Jurkat, Clone E6-1 (cell line): ENCODE results near the gene MPDU1.
A peak's percentile ranks its signal among the peaks of the same experiment; 100 is the strongest.
"Not testable (repeated sequence)": the region's sequence is repeated elsewhere in the genome, so short reads cannot be mapped to it uniquely, and the experiment has no call there.

Experiments used
- DNase-seq: peaks from one replicate; pipeline ENCODE4 v3.0.0-alpha.2; 2011; ENCODE audit warnings: low read depth, low spot score
- H3K4me3 ChIP-seq: 2 replicates; pipeline ENCODE4 v1.5.1; 2011; ENCODE audit warnings: mild to moderate bottlenecking, low read length, control low read depth, moderate library complexity

MPDU1 gene

DNA sequence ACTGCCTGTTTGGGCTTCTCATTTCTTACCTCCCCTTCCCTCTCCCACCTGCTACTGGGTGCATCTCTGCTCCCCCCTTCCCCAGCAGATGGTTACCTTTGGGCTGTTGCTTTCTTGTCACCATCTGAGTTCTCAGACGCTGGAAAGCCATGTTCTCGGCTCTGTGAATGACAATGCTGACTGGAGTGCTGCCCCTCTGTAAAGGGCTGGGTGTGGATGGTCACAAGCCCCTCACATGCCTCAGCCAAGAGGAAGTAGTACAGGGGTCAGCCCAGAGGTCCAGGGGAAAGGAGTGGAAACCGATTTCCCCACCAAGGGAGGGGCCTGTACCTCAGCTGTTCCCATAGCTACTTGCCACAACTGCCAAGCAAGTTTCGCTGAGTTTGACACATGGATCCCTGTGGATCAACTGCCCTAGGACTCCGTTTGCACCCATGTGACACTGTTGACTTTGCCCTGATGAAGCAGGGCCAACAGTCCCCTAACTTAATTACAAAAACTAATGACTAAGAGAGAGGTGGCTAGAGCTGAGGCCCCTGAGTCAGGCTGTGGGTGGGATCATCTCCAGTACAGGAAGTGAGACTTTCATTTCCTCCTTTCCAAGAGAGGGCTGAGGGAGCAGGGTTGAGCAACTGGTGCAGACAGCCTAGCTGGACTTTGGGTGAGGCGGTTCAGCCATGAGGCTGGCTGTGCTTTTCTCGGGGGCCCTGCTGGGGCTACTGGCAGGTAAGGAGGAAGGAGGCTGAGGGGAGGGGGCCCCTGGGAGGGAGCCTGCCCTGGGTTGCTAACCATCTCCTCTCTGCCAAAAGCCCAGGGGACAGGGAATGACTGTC, 4.4 kb upstream of the MPDU1 start, which contains the start of gene CD68:
CD68 (plus strand) TSS at position 638 of the 833 bp plus-strand sequence; CDS start at position 678, 40 bp downstream.
- DNase-seq = peak; percentile 65
- no peak within 1 kb of the TSS for H3K4me3 ChIP-seq

DNA sequence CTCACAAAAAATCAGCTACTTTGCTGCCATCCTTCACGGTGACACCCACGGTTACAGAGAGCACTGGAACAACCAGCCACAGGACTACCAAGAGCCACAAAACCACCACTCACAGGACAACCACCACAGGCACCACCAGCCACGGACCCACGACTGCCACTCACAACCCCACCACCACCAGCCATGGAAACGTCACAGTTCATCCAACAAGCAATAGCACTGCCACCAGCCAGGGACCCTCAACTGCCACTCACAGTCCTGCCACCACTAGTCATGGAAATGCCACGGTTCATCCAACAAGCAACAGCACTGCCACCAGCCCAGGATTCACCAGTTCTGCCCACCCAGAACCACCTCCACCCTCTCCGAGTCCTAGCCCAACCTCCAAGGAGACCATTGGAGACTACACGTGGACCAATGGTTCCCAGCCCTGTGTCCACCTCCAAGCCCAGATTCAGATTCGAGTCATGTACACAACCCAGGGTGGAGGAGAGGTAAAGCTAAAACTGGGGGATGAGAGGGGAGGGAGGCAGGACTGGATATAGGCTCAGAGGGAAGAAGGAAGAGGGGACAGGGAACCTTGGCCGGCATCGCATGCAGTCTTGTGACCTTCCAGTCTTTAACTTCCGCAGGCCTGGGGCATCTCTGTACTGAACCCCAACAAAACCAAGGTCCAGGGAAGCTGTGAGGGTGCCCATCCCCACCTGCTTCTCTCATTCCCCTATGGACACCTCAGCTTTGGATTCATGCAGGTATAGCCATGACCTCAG, 3.6 kb upstream of the MPDU1 start:
- no peak overlapping the region for H3K4me3 ChIP-seq

DNA sequence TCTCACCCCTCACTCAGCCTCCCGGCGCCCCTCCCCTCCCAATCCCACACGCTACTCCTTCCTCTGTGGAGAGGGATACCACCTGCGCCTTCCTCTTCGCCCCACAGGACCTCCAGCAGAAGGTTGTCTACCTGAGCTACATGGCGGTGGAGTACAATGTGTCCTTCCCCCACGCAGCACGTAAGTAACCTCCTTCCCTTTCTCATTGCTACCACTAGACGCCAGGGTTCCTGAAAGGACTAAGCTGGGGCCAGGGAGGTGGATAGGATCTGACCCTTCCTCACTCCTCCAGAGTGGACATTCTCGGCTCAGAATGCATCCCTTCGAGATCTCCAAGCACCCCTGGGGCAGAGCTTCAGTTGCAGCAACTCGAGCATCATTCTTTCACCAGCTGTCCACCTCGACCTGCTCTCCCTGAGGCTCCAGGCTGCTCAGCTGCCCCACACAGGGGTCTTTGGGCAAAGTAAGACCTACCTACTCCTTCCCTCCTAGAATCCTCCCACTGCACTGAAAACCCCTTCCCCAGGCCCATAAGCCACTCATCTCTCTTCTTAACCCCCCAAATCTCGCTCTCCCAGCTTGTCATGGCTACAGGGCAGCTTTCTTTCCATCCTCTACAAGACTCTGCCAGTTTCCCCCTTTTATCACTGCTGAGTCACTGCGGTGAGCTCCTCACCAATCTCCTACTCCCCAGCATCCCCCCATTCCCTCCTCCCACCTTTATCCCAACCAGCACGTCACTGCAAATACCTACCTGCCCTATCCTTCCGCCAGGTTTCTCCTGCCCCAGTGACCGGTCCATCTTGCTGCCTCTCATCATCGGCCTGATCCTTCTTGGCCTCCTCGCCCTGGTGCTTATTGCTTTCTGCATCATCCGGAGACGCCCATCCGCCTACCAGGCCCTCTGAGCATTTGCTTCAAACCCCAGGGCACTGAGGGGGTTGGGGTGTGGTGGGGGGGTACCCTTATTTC, 2.8 kb upstream of the MPDU1 start:
- no peak for DNase-seq
- H3K4me3 ChIP-seq = no peak overlapping the region

More for the DNA sequence above, 3.6 kb upstream of the MPDU1 start:
- no peak for DNase-seq

DNA sequence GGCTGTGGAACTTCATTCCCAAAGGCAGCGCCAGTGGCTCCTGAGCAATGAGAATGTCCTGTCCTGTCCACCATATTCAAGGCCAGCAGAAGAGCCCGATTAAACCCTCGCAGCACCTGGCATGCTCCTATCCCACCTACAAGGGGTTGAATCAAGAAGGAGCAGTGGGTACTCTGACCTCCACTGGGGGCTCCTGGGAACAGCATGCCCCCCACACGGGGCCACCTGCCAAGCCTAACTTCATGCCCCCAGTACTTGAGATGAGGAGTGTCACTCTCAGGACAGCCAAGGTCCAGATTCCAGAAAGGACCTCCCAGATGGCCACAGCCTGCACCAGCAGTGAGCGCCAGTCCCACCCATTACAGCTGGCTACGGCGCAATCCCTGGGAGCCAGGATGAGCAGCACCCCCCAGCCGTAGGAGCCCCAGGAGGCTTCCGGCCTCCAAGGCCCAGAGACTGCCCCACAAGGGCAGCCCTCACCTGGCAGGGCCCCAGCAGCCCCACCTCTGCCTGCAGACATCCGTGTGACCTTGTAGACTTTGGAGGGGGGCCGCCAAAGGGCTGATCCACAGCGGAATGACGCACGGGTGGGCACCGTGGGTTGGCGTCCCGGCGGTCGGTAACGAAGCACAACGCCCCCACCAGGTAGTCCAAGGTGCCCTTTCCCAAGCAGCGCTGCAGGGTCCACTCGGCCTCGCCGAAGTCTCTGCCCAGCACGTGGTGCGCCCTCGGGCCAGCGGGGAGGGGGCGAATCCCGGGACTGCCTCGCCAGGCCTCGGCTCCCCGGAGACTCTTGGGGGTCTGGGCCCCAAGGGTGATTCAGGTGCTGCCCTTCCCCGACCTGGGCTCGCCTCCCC, 1.0 kb upstream of the MPDU1 start:
- DNase-seq = no peak
- peak overlapping the region; percentile 69 for H3K4me3 ChIP-seq

DNA sequence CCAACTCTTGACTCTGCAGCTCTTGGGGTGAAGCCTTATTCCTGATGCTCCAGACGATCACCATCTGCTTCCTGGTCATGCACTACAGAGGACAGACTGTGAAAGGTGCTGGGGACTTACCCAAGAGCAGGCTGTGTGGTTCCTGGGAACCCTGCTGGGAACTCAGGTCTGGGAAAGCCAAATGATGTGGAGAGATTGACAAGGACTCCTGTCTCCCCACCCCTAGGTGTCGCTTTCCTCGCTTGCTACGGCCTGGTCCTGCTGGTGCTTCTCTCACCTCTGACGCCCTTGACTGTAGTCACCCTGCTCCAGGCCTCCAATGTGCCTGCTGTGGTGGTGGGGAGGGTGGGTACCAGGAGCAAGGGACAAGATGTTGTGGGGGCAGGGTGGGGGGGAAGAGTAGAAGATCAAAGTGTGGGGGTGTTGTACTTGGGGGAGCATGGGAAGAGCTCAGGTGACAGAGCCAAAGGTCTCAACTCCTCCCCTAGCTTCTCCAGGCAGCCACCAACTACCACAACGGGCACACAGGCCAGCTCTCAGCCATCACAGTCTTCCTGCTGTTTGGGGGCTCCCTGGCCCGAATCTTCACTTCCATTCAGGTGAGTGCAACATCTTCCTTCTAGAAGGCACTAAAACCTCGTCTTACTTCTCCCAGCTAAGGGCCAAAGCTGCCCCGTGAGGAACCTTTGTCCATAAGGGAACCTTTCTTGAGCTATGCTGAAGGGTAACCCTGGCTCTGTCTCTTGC, 3.2 kb downstream of the MPDU1 start:
- DNase-seq = no peak
- no peak overlapping the region for H3K4me3 ChIP-seq

DNA sequence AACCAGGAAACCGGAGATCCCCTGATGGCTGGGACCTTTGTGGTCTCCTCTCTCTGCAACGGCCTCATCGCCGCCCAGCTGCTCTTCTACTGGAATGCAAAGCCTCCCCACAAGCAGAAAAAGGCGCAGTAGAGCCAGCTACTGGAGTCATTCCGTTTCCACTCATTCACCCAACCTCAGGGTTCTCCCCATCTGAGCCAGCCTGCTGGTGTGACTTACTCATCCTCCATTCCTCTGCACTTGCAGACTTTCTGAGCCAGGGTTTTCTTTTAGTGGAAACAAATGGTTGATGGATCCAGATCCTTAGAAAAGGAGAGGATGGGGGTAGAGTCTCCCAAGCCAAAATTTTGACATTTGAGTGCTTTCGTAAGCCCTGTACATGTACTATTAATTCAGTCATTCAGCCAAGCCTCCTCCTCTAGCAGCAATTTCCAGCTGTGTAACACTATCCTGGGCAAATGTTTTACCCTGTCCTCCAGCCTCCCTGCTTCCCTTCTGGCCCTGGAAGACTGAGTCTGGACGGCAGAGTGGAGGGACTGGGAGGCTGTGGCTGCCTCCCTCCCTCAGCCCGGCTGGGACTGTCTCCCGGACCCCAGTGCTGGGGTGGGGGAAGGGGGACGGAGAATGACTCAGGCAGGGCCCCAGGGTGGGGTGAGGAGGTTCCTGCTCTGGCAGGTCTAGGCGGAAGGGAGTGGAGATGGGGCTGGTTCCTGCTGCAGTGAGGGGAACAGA, 3.9 kb downstream of the MPDU1 start:
- DNase-seq = no peak
- H3K4me3 ChIP-seq = no peak overlapping the region

DNA sequence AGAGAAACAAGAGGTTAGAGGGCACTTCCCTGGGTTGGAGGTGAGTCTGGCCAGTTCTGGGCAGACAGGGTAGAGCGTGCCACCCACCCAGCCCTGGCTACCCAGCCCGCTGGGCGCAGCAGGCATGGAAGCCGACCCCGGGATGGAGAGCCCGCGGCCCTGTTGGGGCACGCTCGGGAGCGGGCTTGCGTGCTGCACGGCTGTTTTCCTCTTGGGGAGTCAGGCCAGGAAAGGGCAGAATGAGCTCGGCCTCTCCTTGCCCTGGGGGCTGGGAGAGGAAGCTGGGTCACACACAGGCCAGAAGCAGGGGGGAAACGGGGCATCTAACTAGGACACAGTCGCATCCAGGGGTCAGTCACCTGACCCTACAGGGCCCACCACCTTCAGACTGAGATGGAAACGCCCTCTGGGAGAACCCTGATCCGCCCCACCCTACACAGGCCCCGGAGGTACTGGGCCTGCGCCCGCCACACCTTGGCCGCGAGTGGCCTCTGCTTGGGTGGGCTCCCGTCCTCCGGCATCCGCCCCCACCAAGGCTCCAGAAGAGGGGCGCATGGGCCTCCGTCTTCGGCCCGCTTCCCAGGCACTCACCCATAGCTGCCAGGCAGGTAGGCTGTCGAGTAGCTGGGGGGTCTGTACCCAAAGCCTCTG, 5.0 kb downstream of the MPDU1 start:
- no peak for DNase-seq
- no peak overlapping the region for H3K4me3 ChIP-seq

DNA sequence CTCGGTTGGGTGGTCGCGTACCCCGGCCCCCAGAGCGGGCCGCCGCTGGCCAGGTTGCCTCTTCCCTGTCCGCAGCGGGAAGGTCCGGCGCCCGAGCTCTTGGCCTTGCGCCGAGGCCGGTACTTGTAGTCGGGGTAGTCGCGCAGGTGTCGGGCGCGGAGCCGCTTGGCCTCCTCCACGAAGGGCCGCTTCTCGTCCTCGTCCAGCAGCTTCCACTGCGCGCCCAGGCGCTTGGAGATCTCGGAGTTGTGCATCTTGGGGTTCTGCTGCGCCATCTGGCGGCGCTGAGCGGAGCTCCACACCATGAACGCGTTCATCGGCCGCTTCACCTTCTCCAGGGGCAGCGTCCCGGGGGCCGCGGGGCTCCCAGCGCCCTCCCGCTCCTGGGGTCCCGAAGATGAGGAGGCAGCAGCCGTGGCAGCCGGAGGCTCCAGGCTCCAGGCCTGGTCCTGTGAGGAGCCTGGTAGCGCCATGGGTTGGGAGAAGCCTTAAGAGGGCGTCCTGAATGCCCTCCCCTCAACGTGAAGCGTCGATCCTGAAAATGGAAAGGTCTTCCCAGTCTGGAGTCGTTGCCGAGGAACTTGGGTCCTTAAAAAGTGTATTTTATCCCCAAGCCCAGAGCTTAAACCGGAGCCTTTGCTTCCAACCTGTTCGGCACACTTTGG, 5.7 kb downstream of the MPDU1 start:
- no peak for DNase-seq
- no peak overlapping the region for H3K4me3 ChIP-seq

DNA sequence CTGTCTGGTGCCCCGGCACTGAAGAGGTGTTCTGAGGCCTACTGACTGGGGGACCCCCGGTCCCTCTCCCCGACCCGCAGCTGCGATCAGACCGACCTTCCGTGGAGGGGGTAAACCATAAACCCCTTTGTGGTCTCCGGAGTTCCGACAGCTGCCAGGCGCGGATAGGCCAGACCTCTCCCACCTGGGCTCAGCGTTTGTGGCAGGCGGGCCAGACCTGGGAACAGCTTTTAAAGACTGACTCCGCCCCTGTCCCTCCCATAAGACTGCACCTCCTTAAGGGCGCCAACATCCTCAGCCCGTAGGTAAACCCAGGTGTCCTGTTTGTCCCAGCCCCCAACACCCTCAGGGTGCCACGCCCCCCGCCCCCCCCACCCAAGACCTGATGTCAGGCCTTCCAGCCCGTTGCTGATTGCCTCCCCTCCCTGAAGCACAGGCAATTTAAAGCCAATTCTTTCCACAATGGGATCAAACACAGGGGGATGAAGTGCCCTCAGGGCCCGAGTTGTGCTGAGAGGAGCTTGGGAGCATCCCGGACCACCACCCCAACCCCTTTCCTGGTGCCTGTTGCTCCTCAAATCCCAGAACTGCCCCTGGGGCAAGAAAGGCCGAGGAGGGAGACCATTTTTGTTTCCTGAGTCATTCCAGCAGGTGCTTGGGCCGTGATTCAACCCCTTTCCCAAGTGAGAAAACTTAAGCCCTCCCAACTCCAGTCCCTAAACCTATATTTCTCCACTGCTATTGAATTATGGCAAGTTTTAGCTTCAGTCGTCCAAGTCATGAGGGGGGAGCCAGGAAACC, 6.4 kb downstream of the MPDU1 start, which contains the start of gene SOX15:
SOX15 (minus strand) TSS at position 204 of the 801 bp plus-strand sequence. CDS start 418 bp downstream, outside the sequence.
- H3K4me3 ChIP-seq = no peak within 1 kb of the TSS
- DNase-seq = no peak

DNA sequence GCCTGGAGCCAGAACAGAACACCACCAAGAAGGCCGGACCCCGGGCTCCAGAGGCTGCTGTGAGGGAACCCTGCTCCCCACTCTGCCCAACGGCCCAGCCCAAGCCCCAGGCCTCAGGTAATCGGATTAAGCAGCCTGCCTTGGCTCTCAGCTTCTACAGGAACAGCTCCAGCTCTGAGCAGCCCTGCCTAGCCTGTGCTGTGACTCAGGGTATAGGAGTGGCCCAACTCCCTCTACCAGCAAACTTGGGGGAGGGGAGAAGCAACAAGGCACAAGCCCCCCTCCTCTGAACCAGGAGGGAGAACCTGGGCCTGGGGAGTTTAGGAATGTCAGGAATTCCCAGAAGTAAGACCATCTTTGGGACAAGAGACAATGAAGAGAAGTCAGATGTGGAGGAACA, 7.1 kb downstream of the MPDU1 start:
- DNase-seq = no peak
- no peak overlapping the region for H3K4me3 ChIP-seq

DNA sequence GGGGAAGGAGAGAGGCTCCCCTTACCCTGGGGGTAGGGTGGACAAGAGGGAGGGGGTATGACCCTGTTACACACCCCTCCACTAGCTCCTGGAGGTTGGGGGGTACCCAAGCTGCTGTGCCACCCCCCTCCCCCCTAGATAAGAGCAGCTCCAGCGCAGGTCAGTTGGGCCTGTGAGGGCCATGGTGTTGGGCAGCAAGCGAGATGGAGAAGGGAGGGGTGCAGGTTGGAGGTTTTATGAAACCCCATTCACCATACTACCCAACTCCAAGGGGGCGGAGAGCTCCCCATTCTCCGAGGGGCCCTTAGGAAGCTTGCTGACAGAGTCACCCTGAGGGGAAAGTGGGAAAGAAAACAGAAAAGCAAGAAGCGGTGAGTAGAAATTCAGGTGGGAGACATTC, 7.9 kb downstream of the MPDU1 start:
- H3K4me3 ChIP-seq = no peak overlapping the region
- no peak for DNase-seq

DNA sequence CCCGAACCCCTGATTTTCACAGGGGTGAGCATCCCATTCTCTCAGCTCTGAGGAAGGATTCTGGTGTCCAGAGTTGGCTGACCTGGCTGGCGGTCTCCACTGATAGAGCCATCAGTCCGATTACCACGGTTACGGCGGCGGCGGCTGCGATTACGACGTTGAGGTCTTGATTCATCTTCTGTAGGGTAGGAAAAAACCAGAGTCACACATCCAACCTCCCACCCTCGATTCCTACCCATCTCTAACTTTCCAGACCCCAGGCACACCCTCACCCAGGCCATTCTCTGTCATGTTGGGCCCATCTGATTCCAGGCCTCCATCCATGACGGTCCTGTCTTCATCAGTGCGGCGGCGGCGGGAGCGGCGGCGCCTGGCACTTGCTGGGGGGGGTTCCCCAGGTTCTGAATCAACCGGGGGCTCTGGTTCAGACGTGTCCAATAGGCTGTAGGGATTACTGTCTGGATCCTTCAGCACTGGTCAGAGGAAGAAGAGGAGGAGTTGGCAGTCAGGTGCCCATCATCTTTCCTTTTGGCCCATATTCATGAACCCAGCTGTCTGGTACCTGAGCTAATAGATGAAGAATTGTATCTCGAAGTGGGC, 8.9 kb downstream of the MPDU1 start:
- DNase-seq = no peak

DNA sequence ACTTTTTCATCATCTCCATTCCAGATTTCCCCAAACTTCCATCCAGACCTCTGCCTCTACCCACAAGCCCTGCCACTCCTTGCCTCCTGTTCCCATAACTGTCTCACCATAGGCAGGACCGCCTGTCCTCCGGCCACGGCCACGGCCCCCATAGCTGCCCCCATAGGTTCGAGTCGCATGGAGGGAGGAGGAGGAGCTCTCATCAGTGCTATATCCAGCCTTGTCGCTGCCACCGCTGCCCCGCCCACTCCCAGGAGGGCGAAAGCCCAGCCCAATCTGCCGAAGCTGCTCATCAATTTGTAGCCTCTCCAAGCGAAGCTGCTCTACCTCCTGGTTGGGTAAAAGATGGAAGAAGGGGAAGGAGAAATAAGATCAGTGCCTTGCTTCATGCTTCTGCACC, 9.6 kb downstream of the MPDU1 start:
- no peak for DNase-seq

More for the DNA sequence above, 8.9 kb downstream of the MPDU1 start:
- H3K4me3 ChIP-seq = no peak overlapping the region

DNA sequence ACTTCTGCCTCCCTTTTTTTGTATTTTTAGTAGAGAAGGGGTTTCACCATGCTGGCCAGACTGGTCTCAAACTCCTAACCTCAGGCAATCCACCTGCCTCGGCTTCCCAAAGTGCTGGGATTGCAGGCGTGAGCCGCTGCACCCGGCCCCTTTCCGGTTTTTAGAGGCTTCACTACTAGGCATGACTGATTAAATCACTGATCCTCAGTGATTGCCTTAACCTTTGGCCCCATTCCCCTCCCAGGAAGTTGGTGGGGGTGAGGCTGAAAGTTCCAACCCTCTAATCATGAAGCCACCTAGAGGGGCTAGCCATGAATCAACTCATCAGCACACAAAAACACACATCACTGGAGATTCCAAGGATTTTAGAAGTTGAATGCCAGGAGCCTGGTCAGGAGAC, 13.9 kb downstream of the MPDU1 start:
- not testable (repeated sequence) for H3K4me3 ChIP-seq, DNase-seq

More for the DNA sequence above, 9.6 kb downstream of the MPDU1 start:
- H3K4me3 ChIP-seq = no peak overlapping the region

DNA sequence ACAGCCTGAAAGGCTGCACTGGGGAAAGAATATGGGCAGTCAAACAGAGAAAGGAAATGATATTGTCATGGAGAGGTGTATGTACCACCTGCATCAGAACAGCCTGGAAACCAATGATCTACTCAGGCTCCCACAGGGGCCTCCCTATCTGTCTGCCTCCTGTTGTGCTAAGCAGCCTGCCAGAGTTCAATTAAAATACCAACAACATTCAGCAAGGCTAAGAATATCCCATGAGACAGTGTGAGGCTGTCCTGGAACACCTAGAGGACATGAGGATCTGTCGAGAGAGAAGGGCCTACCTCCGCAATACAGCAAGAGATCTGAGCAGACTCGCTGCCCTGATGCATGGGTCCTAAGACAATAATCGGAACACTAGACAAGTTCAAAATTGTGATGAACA, 22.6 kb downstream of the MPDU1 start:
- DNase-seq = no peak

More for the DNA sequence above, 22.6 kb downstream of the MPDU1 start:
- H3K4me3 ChIP-seq = no peak overlapping the region
